SU-DHL-6 (cell line): Measurements from ENCODE around the gene EDA.
"Not testable (repeated sequence)": the region's sequence is repeated elsewhere in the genome, so short reads cannot be mapped to it uniquely, and the experiment has no call there.

Experiments used
- CTCF ChIP-seq: fragments of 200-600 bp; sonication (generic); IDR thresholded peaks from one replicate; pipeline ENCODE4 v1.5.1; 2017; ENCODE audit warnings: antibody characterized with exemption, mild to moderate bottlenecking, low read length, moderate library complexity; ENCODE audit not compliant: insufficient read depth, poor library complexity, severe bottlenecking
- EZH2phosphoT487 ChIP-seq: fragments of 200-600 bp; sonication (generic), shearing (Covaris generic); conservative IDR thresholded peaks from 2 replicates; pipeline ENCODE4 v1.6.1; 2018; ENCODE audit warnings: mild to moderate bottlenecking, antibody characterized with exemption, low read length, moderate library complexity, mixed read lengths

GRCh38 chrX:69859999-69860398 lies 244.1 kb downstream of the EDA start:
- TF ChIP-seq CTCF, EZH2phosphoT487: not testable (repeated sequence)
